Fibroblast of skin of back (primary cell): ENCODE data around the gene STUM.
"Not testable (repeated sequence)": the region's sequence is repeated elsewhere in the genome, so short reads cannot be mapped to it uniquely, and the experiment has no call there.

Experiments used
- DNase-seq: peaks from one replicate; pipeline ENCODE4 v3.0.0-alpha.2; 2013

Gene STUM

GRCh38 chr1:226628612-226629155, 80.1 kb downstream of the STUM start:
- DNase-seq, result no peak

GRCh38 chr1:226629210-226629895, 80.8 kb downstream of the STUM start:
- no peak for DNase-seq

DNA sequence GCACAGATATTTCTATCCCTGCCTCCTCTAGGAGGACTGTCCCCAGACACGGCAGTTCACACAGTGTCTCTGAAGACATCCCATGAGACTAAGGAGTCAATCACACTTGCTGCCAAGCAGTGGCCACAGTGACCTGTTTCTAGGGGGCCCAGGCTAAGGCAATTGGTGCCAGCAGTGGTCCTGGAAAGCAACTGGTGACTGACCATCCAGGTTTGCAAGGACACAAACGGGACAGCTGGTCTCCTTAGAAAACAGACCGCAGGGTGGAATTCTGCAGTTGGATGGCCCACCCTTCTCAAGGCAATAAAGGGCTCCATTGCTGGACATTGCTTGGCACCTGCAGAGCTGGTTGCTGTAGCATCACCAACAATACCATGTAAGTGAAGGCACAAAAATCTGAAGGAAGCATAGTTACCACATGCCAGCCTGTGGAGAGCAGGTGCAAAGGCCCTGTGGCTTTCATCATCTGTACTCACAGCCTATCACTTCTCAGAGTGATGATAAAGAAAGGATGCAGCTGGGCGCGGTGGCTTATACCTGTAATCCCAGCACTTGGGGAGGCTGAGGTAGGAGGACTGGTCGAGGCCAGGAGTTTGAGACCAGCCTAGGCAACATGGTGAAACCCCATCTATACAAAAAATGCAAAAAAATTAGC, 81.5 kb downstream of the STUM start:
- no peak for DNase-seq

- DNase-seq, result no peak
These were observed 82.0 kb downstream of the STUM start for GRCh38 chr1:226630592-226630991.

GRCh38 chr1:226631229-226632000, 82.9 kb downstream of the STUM start:
- no peak for DNase-seq

DNA sequence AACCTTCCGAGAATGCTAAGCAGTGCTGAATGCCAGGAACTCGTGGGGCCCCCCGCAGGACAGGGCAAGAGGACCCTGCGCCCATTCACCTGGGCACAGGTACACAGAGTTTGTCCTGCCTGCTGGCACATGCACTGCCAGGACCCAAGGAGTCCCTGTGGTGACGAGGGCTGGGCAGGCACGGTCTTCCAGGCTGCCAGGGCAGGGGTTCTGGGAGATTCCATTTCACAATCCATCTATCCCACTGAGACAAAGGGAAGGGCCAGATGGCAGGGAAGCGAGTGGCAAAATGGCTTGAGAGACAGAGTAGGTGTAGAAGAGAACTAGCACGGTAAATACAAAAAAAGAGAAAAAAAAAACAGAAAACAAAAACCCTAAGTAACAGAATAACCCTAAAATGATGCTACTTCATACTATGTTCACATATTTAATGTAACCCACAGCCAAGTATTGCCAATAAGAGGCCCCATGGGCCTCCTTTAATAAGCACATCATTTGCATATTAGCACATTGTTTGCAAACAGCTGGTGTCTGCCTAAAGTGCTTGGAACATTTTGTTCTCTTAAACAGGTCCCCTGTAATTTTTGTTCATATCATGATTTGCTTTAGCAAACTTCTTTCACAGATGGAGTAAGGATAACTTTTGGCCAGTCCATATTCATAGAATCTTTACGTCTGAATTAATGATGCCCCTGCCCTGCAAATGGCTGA, 83.8 kb downstream of the STUM start:
- no peak for DNase-seq

DNA sequence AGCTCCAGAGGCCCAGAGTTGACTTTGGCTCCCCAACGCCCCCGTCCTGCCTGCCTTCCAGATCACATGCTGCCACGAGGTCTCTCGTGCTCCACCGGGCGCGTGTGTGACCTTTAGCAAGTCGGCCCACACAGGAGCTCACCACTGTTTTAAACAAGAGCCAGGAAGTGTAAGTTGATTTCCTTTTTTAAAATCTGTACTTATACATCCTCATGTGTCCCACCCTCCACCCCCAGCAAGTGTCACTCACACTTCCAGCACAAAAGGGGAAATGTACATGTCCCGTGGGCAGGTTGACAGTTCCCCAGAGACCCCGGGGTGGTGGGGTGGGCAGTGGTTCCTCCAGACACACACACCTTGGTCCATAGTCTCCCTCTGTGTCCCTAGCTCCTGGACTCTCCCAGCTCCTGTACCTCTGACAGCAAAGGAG, 84.4 kb downstream of the STUM start:
- no peak for DNase-seq

DNA sequence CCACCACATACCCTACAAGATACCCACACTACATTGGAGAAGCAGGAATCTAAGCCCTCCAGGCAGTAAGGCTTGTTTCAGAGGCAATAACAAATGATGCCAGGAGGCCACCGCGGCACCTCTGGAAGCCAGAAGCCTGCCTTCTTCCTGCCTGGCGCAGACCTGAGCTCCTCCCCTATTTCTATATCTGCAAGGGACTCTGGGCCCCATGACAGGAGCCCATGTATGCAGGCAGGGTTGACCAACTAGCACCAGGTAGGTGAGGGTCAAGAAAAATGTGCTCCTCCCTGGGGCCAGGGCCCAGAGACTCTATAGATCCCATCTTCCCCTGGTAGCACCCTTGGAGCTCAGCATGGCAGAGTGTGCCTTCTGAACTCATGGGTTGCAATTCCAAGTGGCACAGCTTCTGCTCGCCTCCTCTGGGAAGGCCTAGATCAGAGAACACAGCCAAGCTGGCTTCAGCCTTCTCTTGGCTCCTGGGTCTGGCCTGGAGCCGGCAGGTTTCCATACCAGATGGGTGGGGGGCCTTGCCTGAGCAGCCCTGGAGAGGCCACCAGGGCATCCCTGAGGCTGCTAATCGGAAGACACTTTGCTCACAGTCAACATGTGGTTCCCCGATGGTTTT, 85.1 kb downstream of the STUM start:
- DNase-seq, result no peak

- peak; percentile 55 for DNase-seq
These were observed 85.6 kb downstream of the STUM start for GRCh38 chr1:226634166-226634588.

DNA sequence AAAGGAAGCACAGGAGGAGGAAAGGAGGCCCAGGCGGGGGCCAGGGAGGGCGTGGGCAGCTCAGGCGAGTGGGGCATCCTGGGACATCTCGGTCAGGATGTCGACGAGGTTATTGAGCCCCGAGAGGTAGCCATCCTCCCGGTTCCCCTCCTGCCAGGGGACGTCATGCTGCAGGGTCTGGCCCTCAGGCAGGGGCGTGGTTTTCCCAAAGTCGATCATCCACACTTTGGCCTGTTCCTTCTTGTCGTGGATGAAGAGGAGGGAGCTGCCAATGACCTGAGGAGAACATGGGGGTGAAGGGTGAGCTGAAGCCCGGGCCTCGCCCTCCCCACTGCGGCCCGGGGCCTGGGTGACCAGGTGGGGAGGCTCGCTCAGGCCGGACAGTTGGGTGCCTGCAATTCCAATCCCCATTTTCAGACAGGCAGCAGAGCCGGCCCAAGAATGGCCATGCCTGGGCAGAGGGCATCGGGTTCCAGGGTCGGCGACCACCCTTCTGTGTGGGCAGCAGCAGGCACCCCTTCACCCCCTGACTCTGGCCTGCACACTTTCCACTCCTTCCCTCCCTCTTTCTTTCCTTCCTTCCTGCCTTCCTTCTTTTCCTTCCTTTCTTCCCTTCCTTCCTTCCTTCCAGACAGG, 86.2 kb downstream of the STUM start:
- no peak for DNase-seq

- DNase-seq, result no peak
These were observed 86.9 kb downstream of the STUM start for GRCh38 chr1:226635456-226635941.

DNA sequence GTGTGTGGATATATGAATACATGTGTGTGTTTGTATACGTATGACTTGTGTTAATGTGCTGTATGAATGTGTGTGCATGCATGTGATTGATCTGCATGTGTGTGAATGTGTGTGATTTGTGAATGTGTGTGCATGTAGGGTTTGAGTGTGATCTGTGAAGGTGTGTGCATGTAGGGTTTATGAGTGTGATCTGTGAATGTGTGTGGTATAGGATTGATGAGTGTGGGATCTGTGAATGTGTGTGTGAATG, 88.2 kb downstream of the STUM start:
- no peak for DNase-seq

GRCh38 chr1:226637147-226637935, 88.8 kb downstream of the STUM start:
- peak; percentile 40 for DNase-seq

DNA sequence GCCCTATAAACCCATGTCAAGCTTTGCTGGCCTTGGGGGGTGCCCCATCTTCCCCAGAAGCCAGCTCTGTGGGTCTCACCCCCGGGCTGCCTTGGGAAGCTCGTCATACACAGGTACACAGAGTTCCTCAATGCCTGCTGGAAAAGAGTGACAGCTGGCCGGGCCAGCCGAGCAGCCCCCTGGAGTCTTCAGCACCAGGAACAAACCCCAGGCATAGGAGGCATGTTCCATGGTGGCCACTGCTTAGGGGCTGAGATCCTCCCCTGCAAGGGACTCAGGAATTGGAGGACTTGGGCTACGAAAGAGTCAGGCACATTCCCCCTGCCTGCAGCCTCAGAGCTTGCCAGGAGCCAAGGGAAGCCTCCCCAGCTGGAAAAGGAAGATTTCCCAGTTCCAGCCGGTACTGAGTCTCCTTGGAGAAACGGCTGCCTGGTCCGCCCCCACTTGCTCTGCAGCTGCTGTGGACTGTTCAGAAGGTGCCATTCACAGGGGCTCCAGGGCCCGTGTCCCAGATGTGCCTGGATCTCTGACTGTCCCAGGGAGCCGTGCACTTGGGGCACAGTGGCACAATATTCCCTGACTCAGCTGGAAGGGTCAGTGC, 89.5 kb downstream of the STUM start:
- no peak for DNase-seq

GRCh38 chr1:226638608-226639007, 90.0 kb downstream of the STUM start:
- DNase-seq, result no peak

GRCh38 chr1:226639206-226639605, 90.6 kb downstream of the STUM start:
- DNase-seq, result not testable (repeated sequence)

GRCh38 chr1:226639631-226640061, 91.1 kb downstream of the STUM start:
- no peak for DNase-seq

DNA sequence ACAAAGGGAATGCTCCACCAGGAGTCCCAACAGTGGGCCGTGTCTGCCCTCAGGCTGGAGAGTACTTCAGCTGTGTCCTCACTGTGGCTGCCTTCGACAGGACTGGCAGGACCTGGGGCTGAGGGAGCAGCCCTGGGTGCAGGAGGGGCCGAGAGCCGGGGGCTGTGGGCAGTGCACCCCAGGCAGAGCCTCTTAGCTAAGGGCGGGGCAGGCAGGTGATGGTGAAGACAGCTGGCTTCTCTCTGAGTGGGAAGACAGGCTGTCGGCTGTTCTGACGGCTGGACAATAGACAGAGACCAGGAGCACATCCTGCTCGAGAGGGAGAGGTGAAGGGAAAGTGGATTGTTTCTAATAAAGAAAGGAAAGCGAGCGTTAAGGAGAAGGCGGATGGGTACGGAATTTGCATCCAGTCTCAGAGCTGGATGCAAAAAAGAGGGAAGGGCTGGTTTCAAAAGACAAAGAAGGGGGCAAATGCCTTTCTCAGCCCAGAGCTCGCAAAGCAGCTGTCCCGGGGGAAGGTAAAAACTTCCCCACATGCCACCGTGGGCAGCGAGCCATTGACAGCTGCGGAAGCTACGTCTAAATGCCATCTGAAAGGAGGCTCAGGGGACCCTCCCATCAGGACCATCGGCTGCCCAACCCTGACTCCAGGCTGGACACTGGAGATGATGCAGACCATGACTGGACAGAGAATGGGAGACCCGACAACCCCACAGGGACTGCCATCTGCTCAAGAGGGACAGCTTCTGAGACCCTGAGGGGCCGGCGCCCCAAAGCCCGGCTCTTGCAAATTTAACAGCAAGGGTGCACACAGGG, 92.0 kb downstream of the STUM start:
- no peak for DNase-seq

DNA sequence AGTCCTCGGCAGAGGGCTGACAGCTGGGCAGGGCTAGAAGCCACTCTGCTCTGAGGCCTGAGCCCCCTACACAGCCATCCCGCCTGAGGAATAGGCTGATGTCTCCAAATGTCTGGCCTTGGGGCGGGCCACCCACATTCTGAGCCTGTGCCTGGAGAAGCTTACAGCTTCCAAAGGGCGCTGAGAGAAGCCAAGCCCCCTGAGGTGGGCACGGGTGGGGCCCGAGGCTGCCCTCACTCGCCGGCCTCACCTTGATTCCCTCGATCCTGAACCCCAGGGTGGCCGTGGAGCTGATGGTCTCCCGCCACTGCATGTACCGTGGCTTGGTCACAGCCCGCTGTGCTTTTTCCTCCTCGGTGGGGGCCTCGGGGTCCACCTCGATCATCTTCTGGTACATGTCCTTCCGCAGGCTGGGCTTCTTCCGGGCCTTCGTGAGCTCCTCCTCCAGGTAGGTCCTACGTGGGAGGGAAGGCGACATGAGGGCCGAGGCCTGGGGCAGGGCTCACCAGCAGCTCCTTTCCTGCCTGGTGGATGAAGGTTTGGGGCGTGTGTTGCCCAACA, 93.2 kb downstream of the STUM start:
- DNase-seq, result no peak
